NCI-H524 (cell line): ENCODE data around the gene PTPN6.
"Not testable (repeated sequence)": the region's sequence is repeated elsewhere in the genome, so short reads cannot be mapped to it uniquely, and the experiment has no call there.

ENCODE experiments used
- DNase-seq, 2 experiments: peaks; one replicate each; lab custom pipeline; 2025; lab: John Stamatoyannopoulos, UW

PTPN6 gene

GRCh38 chr12:6950811-6951540 lies at the start of gene PTPN6:
Gene PTPN6 (plus strand): TSS chr12:6951356. CDS start chr12:6951513, 157 bp downstream.
- no peak for DNase-seq

- DNase-seq, result no peak
Measured at GRCh38 chr12:6902448-6902847, 48.7 kb upstream of the PTPN6 start.

DNA sequence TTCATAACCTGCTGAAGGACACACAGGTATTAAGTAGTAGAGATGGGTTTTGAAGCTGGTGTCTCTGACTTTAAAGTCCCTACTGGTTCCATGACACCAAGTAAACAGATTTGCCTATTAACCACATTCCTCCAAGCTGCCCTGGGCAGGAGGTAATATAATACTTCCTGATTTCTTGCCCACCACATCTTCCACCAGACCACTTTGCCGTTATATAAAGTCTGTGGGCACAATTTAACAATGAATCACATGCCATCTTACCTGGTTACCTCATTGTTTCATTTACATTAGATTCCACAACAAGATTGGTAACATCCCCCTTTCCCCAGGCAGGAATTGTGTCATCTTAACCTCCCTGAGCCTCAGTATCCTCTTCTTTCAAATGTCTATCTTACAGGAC lies 47.4 kb upstream of the PTPN6 start:
- no peak for DNase-seq

- peak; percentile 93 to 95 for DNase-seq
Measured at GRCh38 chr12:6904280-6905276, 46.6 kb upstream of the PTPN6 start, which contains the start of gene LRRC23. Gene LRRC23 (plus strand): TSS chr12:6904822. CDS start chr12:6905634, 812 bp downstream.

- DNase-seq, result no peak
Measured at GRCh38 chr12:6905414-6906040, 45.6 kb upstream of the PTPN6 start.

DNA sequence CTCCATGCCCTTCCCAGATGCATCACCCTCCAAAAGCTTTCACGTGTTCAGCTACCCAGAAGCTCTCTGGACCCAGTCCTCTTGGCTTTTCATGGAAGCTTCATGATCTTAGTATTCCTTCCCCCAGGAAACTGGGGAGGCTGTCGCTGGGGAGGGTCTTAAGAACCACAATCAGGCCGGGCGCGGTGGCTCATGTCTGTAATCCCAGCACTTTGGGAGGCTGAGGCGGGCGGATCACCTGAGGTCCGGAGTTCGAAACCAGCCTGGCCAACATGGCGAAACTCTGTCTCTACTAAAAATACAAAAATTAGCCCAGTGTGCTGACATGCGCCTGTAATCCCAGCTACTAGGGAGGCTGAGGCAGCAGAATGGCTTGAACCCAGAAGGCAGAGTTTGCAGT lies 43.0 kb upstream of the PTPN6 start:
- not testable (repeated sequence) for DNase-seq

GRCh38 chr12:6909421-6910145 lies 41.6 kb upstream of the PTPN6 start:
- no peak for DNase-seq

DNA sequence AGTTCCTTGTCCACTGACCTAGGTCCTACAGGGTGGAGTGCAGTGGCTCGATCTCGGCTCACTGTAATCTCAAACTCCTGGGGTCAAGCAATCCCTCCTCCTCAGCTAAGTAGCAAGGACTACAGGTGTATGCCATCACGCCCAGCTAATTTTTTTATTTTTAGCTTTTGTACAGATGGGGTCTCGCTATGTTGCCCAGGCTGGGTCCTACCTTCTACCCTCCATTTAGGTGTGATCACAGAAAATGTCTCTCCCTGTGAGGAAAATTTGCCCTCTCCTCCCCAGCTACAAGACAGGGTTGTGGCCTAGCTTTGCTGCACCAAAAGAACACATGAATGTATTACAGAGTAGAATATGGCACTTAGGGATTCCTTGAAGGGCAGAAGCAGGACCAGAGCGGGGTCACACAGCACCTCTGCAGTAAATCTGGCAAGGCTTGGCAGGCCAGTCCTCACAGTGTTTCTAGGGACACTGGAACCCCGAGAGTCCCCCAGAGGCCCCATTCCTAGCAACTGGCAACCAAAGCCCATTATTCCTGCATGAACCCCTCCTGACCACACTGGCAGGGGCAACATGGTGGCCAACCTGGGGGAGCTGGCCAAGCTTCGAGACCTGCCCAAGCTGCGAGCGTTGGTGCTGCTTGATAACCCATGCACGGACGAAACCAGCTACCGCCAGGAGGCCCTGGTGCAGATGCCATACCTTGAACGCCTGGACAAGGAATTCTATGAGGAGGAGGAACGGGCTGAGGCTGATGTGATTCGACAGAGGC lies 38.8 kb upstream of the PTPN6 start:
- no peak for DNase-seq

DNA sequence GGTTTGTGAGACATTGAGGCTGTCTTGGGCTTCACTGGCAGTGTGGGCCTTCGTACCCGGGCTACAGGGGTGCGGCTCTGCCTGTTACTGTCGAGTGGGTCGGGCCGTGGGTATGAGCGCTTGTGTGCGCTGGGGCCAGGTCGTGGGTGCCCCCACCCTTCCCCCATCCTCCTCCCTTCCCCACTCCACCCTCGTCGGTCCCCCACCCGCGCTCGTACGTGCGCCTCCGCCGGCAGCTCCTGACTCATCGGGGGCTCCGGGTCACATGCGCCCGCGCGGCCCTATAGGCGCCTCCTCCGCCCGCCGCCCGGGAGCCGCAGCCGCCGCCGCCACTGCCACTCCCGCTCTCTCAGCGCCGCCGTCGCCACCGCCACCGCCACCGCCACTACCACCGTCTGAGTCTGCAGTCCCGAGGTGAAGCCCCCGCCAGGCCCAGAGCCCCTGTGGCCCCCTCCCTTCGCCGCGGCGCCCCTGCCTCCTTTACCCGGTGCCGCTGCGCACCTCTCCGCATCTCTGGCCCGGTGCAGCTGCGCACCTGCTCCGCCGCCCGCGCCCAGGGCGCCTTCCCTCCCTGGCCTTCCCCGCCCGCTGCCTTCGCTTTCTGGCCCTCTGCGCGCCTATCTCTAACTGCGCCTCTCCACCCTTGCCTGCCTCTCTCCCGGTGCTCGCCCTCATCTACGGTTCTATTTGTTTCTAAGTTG lies 36.8 kb upstream of the PTPN6 start, which contains the start of gene ENO2:
Gene ENO2, plus strand, starts transcription at position 335 of the 701 bp plus-strand sequence. CDS start 1,253 bp downstream, outside the sequence.
- DNase-seq, result peak in 1 of 2 experiments; percentile 55

DNA sequence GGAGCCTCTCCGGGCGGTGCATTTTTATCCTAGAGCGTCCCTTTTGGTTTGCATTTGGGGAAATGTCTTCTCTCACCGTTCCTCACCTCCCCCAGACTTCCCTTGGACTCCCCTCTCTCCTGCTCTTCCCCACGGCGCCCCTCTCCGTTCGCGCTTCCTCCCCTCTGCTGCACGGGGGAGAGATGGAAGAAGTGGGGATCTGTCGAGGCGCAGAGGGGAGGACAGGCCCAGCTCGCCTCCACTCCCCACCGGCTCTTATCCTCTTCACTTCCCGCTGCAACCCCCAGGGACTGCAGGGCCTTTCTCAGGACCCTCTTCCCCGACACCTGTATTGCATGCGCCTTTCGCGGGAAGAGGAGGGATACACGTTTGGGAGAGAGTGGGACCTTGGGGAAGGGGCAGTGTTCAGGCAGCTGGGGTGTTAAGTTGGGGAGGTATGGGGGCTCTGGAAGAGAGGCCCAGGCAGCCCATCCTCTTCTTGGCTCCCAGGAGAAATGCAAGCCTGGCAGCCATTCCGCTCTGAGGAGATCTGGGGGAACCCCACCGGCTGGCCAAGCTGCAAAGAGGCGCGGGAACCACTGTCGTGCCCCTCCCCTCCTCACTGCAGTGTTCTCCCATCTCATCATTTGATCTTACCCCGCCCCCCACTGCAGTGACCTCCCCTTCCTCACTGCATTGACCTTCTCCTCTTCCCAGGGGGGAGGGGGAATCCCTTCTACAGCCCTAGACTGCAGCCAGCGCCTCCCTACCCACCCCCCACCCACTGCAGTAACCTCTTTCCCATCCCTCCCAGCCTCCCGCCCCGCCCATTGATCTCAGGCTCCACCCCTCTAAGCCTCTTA lies 36.0 kb upstream of the PTPN6 start:
- DNase-seq, result no peak

GRCh38 chr12:6915789-6916285 lies 35.3 kb upstream of the PTPN6 start:
- DNase-seq, result no peak

DNA sequence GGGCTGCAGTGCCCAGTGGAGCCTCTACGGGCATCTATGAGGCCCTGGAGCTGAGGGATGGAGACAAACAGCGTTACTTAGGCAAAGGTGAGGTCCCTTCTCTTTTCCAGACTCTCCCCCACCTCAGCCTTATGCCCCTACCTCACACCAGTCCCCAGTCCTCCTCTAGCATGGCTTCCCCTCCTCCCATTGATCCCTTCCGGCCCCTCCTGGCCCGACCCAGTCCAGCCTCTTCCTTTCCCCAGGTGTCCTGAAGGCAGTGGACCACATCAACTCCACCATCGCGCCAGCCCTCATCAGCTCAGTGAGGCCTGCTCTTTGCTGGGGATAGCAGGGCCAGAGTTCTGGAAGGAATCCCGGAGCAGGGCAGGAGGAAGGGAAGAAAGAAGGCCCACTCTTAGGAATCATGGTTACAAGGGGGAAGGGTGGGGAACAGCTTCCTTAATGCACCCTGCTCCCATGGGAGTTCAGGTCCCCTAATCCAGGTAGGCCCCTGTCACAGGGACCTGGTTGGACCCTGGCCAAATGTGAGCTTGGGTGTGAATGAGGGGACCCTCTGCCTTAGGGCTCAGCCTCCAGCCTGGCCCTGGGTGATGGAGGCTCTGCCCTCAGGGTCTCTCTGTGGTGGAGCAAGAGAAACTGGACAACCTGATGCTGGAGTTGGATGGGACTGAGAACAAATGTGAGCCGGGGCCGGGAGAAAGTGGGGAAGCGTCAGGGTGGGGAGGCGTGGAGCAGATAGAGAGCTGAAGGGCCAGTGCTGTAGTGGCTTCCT lies 34.5 kb upstream of the PTPN6 start:
- DNase-seq, result no peak

DNA sequence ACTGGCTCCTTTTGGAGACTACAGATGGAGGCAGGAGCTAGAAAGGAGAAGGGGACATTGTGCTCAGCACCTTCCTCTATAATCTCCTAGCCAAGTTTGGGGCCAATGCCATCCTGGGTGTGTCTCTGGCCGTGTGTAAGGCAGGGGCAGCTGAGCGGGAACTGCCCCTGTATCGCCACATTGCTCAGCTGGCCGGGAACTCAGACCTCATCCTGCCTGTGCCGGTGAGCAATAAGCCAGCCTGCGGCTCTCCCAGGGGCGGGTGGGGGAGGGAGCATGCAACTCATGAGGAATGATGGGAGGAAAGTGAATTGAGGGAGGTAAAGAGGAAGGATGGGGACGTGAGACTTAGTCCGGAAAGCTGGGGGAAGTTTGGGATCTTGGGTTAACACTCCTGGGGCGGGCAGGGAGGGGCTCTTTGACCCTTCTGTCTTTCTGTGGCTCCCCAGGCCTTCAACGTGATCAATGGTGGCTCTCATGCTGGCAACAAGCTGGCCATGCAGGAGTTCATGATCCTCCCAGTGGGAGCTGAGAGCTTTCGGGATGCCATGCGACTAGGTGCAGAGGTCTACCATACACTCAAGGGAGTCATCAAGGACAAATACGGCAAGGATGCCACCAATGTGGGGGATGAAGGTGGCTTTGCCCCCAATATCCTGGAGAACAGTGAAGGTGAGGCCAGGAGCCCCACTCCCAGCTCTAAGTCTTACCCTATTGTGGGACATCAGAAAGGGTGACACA lies 33.5 kb upstream of the PTPN6 start:
- no peak for DNase-seq

DNA sequence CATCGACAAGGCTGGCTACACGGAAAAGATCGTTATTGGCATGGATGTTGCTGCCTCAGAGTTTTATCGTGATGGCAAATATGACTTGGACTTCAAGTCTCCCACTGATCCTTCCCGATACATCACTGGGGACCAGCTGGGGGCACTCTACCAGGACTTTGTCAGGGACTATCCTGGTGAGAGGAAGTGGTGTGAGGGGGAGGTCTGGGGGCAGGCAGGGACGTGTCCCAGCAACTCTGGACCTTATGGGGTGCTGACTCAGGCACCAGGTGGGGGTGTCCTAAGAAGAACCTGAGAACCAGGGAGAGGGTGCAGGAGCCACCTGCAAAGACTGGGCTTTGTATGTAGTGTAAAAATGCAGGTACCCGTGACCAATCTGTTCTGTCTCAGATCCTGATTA lies 31.6 kb upstream of the PTPN6 start:
- no peak for DNase-seq

- DNase-seq, result no peak
Measured at GRCh38 chr12:6921539-6921938, 29.6 kb upstream of the PTPN6 start.

DNA sequence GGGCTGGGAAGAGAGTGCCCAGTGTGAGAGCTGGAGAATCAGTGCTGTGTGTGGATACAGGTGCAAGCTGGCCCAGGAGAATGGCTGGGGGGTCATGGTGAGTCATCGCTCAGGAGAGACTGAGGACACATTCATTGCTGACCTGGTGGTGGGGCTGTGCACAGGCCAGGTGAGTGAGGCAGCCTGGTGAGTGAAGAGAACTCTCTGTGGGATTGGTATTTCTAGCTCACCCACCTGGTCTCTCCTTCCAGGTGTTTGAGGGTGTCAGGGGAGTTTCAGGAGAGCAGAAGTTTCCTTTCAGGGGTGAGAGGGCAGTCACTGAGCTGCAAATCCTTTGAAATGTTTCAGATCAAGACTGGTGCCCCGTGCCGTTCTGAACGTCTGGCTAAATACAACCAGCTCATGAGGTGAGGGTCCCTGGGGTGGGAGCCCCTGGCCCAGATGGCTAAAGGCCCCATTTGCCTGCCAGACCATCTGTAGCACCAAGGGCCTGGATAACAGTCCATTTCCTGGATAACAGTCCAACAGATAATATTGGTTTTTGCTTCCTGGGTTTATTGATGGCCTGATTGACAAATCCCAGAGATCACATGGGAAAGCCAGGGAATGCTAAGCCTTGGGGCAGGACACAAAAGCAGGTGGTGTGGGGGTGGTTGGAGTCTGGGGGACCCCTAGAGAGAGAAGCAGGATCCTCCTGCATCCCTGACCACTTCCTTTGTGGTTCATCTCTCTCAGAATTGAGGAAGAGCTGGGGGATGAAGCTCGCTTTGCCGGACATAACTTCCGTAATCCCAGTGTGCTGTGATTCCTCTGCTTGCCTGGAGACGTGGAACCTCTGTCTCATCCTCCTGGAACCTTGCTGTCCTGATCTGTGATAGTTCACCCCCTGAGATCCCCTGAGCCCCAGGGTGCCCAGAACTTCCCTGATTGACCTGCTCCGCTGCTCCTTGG lies 28.9 kb upstream of the PTPN6 start:
- DNase-seq, result no peak
